ENCODE data around the gene AVPI1.

The AVPI1 gene

DNA sequence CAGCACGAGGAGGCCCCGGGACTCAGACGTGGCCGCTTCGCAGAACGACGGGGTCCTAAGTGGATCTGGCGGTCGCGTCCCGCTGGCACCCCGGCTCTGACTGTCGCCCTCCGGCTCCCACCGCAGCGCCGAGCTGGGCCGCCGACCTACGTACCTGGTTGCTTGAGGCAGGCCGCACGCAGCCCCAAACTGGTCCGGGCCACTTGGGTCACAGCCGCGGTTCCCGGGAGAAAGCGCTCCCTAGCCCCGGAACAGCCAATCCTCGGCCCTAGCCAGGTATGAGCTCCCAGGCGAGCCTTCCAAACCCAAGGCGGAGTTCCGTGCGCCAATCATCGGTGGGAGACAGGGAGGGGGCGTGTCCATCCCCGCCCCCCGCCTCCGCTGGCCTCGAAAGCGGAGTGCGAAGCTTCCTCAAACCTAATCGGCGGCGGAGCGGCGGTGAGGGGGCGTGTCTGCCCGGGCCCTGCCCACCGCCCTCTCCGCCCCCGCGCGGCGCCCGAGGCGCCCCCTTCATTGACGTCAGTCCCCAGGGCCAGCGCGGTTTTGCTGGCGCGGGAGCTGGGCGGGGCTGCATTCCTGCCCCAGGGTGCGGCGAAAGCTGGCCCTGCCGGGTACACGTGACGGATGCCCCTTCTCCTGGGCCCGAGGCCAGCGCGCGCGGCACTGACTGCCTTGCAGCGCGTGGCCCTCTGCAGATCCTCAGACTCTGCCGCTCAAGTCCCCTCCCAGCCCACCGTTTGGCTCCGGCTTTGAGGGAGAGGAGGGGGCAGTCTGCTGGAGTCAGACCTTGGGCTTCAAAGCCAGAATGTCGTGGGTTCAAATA is at the start of gene AVPI1:
Gene AVPI1, minus strand, starts transcription at position 280 of the 823 bp plus-strand sequence. CDS start 7,336 bp downstream, outside the sequence.
- H3K4me3 ChIP-seq (ENCODE audit: low read depth, low read length) = peak within 1 kb of the TSS; percentile 78

- no peak overlapping the region for H3K4me3 ChIP-seq (ENCODE audit: low read depth, low read length)
These were observed 49.4 kb upstream of the AVPI1 start for GRCh38 chr10:97736403-97736901.

GRCh38 chr10:97734021-97734420 is 47.0 kb upstream of the AVPI1 start:
- no peak overlapping the region for H3K4me3 ChIP-seq (ENCODE audit: low read depth, low read length)

- no peak overlapping the region for H3K4me3 ChIP-seq (ENCODE audit: low read depth, low read length)
These were observed 46.2 kb upstream of the AVPI1 start for GRCh38 chr10:97733256-97733655.

DNA sequence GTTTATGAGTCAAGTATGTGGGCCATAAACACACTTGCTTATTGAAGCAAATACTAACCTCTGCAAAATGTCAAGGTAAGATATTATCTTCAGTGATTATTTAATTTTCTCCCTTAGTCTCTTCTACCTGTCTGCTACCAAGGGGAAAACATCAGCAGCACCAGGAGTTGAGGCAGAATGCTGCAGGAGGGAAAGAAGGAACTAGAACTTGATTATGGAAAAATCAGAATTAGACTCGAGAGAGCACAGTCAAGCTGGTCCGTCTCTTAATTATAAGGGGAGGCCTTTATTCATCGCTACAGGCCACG is 45.0 kb upstream of the AVPI1 start:
- H3K4me3 ChIP-seq (ENCODE audit: low read depth, low read length) = no peak overlapping the region

- no peak overlapping the region for H3K4me3 ChIP-seq (ENCODE audit: low read depth, low read length)
These were observed 44.5 kb upstream of the AVPI1 start for GRCh38 chr10:97731346-97732051.

GRCh38 chr10:97729014-97729413 is 42.0 kb upstream of the AVPI1 start:
- no peak overlapping the region for H3K4me3 ChIP-seq (ENCODE audit: low read depth, low read length)

GRCh38 chr10:97726636-97727178 is 39.7 kb upstream of the AVPI1 start:
- H3K4me3 ChIP-seq (ENCODE audit: low read depth, low read length) = peak overlapping the region; percentile 5

GRCh38 chr10:97724341-97724941 is 37.4 kb upstream of the AVPI1 start:
- no peak overlapping the region for H3K4me3 ChIP-seq (ENCODE audit: low read depth, low read length)

DNA sequence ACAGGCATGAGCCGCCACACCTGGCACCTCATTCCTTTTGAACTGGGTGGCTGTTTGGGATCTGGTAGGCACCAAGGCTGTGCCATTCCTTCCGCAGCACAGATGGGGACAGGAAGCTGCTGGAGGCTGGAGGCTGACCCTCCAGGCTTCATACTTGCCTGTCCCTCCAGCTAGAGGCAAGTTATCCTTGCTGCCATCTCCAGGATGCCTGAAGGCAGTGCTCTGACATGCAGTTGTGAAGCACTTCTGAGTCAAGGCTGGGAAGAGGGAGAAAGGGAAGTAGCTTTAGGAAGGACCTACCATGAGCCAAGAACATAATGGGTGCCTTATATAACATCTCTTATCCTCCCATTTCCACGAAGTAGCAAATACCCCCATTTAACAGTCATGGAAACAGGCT is 36.0 kb upstream of the AVPI1 start:
- no peak overlapping the region for H3K4me3 ChIP-seq (ENCODE audit: low read depth, low read length)

DNA sequence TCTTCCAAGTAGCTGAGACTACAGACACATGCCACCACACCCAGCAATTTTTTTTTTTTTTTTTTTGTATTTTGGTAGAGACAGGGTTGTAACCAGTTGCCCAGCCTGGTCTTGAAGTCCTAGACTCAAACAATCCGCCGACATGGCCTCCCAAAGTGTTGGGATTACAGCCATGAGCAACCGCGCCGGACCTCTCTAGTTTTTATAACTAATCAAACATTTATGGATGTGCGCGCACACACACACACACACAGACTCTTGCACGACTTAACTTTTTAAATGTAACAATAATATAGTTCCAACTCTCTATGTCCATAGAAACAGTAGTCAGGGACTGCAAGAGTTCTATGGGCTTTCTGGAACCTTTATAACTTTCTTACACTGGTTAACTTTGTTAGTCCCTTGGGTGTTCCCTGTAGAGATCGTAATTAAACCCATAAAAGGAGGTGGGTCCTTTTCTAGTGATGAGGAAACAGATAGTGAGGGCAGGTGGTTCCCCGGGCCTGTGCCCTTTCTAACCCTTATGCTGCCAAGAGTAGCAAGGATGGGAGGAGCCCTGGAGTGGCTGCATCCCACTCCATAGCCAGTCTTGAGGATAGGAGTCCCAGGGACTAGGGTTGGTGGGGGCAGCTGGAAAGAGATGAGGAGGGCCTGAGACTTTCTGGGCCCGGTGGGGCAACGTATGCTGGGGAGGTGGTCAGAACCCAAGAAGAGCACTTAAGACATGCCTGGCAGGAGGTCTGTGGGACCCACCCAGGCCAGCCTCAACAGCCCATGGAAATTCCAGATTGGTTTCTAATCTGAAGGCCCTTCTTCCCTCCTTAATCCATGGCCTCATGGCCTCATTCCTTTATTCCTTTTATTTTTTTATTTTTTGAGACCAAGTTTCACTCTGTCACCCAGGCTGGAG is 35.1 kb upstream of the AVPI1 start:
- no peak overlapping the region for H3K4me3 ChIP-seq (ENCODE audit: low read depth, low read length)

DNA sequence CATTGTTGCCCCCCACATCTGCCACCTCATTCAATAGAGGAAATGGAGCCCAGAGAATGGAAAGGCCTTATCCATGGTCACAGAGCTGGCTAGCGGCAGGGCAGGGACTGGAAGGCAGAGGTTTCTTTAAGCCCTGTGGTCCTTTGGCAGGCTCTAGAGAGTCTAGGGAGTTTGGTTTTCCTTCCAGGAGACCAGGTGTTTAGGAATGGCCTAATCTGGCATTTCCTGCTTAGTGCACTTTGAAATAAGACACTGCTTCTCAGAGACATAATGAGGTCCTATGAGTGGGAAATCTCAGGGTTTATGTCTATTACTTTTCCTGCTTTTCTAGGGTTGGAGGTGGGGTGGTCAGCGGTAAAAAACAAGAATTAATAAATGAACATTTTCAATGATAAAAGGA is 32.6 kb upstream of the AVPI1 start:
- H3K4me3 ChIP-seq (ENCODE audit: low read depth, low read length) = no peak overlapping the region

DNA sequence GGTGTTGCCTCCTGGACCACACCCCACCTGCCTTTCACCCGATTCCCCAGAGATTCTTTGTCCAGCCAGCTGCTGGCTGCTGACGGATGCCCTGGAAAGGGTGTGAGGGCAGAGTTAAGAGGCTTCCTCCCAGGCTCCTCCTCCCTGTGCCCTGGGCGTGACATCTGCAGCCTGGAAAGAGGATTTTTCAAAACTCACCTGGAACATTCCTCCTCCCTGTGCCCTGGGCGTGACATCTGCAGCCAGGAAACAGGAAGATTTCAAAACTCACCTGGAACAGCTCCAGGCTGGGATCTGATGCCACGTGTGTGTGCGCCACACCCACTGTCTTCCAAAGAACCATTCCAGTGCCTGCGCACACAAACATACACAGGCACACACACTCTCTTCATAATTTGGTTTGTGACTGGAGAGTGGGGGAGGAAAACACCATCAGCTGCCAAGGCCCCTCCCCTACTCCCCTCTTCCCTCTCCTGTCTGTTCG is 31.7 kb upstream of the AVPI1 start:
- H3K4me3 ChIP-seq (ENCODE audit: low read depth, low read length) = no peak overlapping the region

DNA sequence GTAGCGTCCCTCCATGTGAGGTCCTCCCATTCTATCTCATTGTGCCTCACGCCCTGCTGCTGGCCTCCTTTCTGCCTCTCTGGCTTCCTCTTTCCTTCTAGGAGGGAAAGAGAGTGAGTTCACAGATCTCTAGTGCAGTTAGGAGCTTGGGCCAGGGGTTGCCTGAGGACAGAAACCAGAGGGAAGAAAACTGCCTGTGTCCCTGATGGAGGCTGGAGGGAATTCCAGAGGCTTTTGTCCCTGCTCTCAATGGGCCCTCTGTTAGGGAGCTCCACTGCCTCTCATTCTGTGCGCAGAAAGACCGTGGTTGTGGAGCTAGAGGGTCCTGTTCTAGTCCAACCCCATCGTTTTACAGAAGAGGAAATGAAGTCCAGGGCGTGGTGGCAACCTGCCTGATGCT is 31.1 kb upstream of the AVPI1 start:
- no peak overlapping the region for H3K4me3 ChIP-seq (ENCODE audit: low read depth, low read length)

GRCh38 chr10:97717627-97718026 is 30.6 kb upstream of the AVPI1 start:
- no peak overlapping the region for H3K4me3 ChIP-seq (ENCODE audit: low read depth, low read length)

- H3K4me3 ChIP-seq (ENCODE audit: low read depth, low read length) = peak overlapping the region; percentile 78
These were observed 28.3 kb upstream of the AVPI1 start for GRCh38 chr10:97715259-97715874.

DNA sequence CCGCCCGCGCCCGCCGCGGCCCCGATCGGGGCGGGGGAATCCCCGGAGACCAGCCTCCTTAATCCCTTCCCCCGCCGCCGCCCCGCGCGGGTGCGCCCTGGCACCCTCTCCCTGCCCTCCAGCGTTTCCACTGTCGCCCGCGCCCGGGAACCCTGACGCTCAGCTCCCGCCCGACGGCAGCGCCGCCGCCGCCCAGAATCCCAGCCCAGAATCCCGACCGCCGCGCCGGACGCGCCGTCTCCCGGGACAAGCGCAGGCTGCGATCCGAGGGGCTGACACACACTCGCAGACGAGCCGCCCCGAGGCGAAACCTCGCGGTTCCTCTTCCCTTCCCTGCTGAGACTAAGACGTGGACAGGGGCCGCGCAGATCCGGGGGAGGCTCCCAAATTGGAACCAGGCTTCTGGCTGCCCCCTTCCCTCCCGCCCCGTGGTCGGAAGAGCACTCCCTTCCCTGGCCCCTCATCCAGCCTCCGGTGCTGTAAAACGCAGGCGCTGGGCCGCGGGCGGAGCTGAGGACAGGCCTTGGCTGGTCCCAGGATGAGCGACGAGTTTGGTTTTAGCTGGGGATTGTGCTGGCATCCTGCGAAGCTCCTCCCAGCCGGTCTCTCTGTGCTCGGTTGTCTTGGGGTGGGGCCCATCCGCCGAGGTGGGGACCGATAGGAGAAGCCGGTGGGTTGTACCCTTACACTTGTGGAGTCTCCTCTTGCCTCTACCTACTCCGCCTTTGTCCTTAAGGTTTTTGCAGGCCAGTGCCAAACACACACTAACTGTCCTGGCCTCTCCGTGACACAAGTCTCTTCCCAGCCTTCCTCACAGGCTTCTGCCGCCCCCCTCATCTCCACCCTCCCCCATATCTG is 27.6 kb upstream of the AVPI1 start:
- peak overlapping the region; percentile 78 for H3K4me3 ChIP-seq (ENCODE audit: low read depth, low read length)

GRCh38 chr10:97713826-97714400 is 26.9 kb upstream of the AVPI1 start:
- peak overlapping the region; percentile 78 for H3K4me3 ChIP-seq (ENCODE audit: low read depth, low read length)
